SKM-1 treated with dmso at 0.1 percent for 144 hours (cell line): ENCODE measurements around the gene PIK3C2B.
A peak's percentile ranks its signal among the peaks of the same experiment; 100 is the strongest.
"Not testable (repeated sequence)": the region's sequence is repeated elsewhere in the genome, so short reads cannot be mapped to it uniquely, and the experiment has no call there.

Experiments used
- DNase-seq: peaks from one replicate; lab custom pipeline; 2025; ENCODE audit not compliant: unreplicated experiment; lab: John Stamatoyannopoulos, UW

The PIK3C2B gene

GRCh38 chr1:204494281-204495077, at the start of gene PIK3C2B:
Gene PIK3C2B, minus strand, starts transcription at chr1:204494805. Its CDS starts 25,003 bp downstream, at chr1:204469802.
- DNase-seq: peak; percentile 91

GRCh38 chr1:204544321-204544720, 49.7 kb upstream of the PIK3C2B start:
- DNase-seq: no peak

GRCh38 chr1:204541626-204542025, 47.0 kb upstream of the PIK3C2B start:
- no peak for DNase-seq

GRCh38 chr1:204532832-204533231, 38.2 kb upstream of the PIK3C2B start:
- no peak for DNase-seq

- DNase-seq: no peak
These were observed 36.3 kb upstream of the PIK3C2B start for GRCh38 chr1:204530932-204531331.

GRCh38 chr1:204529371-204529895, 34.8 kb upstream of the PIK3C2B start:
- DNase-seq: no peak

- DNase-seq: no peak
These were observed 34.1 kb upstream of the PIK3C2B start for GRCh38 chr1:204528677-204529076.

GRCh38 chr1:204528241-204528640, 33.6 kb upstream of the PIK3C2B start:
- no peak for DNase-seq

- no peak for DNase-seq
These were observed 30.4 kb upstream of the PIK3C2B start for GRCh38 chr1:204524986-204525385.

- DNase-seq: peak; percentile 22
These were observed 29.1 kb upstream of the PIK3C2B start for GRCh38 chr1:204523605-204524215.

GRCh38 chr1:204521941-204522521, 27.4 kb upstream of the PIK3C2B start:
- not testable (repeated sequence) for DNase-seq

GRCh38 chr1:204520834-204521709, 26.5 kb upstream of the PIK3C2B start:
- no peak for DNase-seq

GRCh38 chr1:204517382-204517781, 22.8 kb upstream of the PIK3C2B start:
- not testable (repeated sequence) for DNase-seq

GRCh38 chr1:204516180-204516879, 21.7 kb upstream of the PIK3C2B start, which contains the start of gene MDM4:
Gene MDM4, plus strand, starts transcription at chr1:204516406. Its CDS starts 9,113 bp downstream, at chr1:204525519.
- DNase-seq: peak; percentile 99

- DNase-seq: no peak
These were observed 20.2 kb upstream of the PIK3C2B start for GRCh38 chr1:204514828-204515227.

GRCh38 chr1:204513117-204513716, 18.6 kb upstream of the PIK3C2B start:
- DNase-seq: peak; percentile 98

- DNase-seq: no peak
These were observed 16.8 kb upstream of the PIK3C2B start for GRCh38 chr1:204511366-204511765.

GRCh38 chr1:204509186-204509635, 14.6 kb upstream of the PIK3C2B start:
- DNase-seq: no peak

- DNase-seq: peak; percentile 43
These were observed 12.9 kb upstream of the PIK3C2B start for GRCh38 chr1:204507317-204508105.
